Measurements from ENCODE around the gene NFKB2. TPM values are rescaled to one million over a fixed set of nuclear protein-coding genes. Genes with fewer than 3 reads are reported as not detected.

Gene NFKB2
- total RNA-seq, 1 experiment from 2014 or later, result 27.6 TPM

GRCh38 chr10:102379383-102379782 lies 16.1 kb upstream of the NFKB2 start:
- ATAC-seq (no peak), DNase-seq (ENCODE audit: low spot score) (no peak)
- H3K4me3 Mint-ChIP-seq, result no peak overlapping the region
- H3K4me1 Mint-ChIP-seq, result no peaks in the 10 kb centered on the region
- no peaks in the 10 kb centered on the region for H3K27me3 Mint-ChIP-seq (ENCODE audit: low read depth)
- CTCF ChIA-PET, result interaction anchor here (0.5 to 2.6 kb wide), 4 partner anchors 20 to 149 kb away, joined by 3 to 13 read pairs (median 6); no protein-coding TSS in a partner anchor
- POLR2A ChIA-PET, result no interaction called here
- H3K27ac Mint-ChIP-seq, result no peak overlapping the region
- H3K36me3 Mint-ChIP-seq, result peaks cover 7% of the 10 kb centered on the region; the same call in 1 of the 2 replicates
- no peaks in the 10 kb centered on the region for H3K9me3 Mint-ChIP-seq
- no peak for TF ChIP-seq JUN (CRISPR knock-in tag; IDR thresholded peaks at IDR 0.05)

GRCh38 chr10:102381983-102382382 lies 13.5 kb upstream of the NFKB2 start:
- H3K9me3 Mint-ChIP-seq, result no peaks in the 10 kb centered on the region
- POLR2A ChIA-PET, result interaction anchor here (0.6 kb wide), 1 partner anchor 152 kb away, joined by 4 read pairs; no protein-coding TSS in a partner anchor
- CTCF ChIA-PET, result interaction anchor here (0.7 to 4.7 kb wide), 7 partner anchors 13 to 212 kb away, joined by 4 to 79 read pairs (median 20); partner anchors contain the start of gene NFKB2
- H3K4me1 Mint-ChIP-seq, result no peaks in the 10 kb centered on the region
- no peak for TF ChIP-seq ZNF121 (CRISPR knock-in tag; IDR thresholded peaks at IDR 0.05)
- TF ChIP-seq, protein P1, sequence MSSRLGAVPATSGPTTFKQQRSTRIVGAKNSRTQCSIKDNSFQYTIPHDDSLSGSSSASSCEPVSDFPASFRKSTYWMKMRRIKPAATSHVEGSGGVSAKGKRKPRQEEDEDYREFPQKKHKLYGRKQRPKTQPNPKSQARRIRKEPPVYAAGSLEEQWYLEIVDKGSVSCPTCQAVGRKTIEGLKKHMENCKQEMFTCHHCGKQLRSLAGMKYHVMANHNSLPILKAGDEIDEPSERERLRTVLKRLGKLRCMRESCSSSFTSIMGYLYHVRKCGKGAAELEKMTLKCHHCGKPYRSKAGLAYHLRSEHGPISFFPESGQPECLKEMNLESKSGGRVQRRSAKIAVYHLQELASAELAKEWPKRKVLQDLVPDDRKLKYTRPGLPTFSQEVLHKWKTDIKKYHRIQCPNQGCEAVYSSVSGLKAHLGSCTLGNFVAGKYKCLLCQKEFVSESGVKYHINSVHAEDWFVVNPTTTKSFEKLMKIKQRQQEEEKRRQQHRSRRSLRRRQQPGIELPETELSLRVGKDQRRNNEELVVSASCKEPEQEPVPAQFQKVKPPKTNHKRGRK (CRISPR knock-in tag; IDR thresholded peaks at IDR 0.05; ENCODE audit: borderline replicate concordance), result no peak
- no peak for TF ChIP-seq FOXP4 (CRISPR knock-in tag; IDR thresholded peaks at IDR 0.05)
- no peak for TF ChIP-seq TCF7 (CRISPR knock-in tag; IDR thresholded peaks at IDR 0.05; ENCODE audit: low read depth)
- TF ChIP-seq ELF4 (CRISPR knock-in tag; IDR thresholded peaks at IDR 0.05; ENCODE audit: low read depth), result no peak
- no peak for TF ChIP-seq ZNF671 (CRISPR knock-in tag; IDR thresholded peaks at IDR 0.05)
- TF ChIP-seq ETV6 (CRISPR knock-in tag; IDR thresholded peaks at IDR 0.05), result no peak
- no peak for TF ChIP-seq SMAD4 (CRISPR knock-in tag; IDR thresholded peaks at IDR 0.05)
- TF ChIP-seq TP53 (CRISPR knock-in tag; IDR thresholded peaks at IDR 0.05), result no peak
- TF ChIP-seq, protein P2, sequence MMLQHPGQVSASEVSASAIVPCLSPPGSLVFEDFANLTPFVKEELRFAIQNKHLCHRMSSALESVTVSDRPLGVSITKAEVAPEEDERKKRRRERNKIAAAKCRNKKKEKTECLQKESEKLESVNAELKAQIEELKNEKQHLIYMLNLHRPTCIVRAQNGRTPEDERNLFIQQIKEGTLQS (CRISPR knock-in tag; conservative IDR thresholded peaks at IDR 0.05), result no peak
- no peak for TF ChIP-seq FOXK1 (CRISPR knock-in tag; IDR thresholded peaks at IDR 0.05)
- TF ChIP-seq RELA (CRISPR knock-in tag; IDR thresholded peaks at IDR 0.05; ENCODE audit: borderline replicate concordance), result no peak
- no peak for TF ChIP-seq CREM (CRISPR knock-in tag; IDR thresholded peaks at IDR 0.05)
- no peak for TF ChIP-seq NFE2L1 (CRISPR knock-in tag; IDR thresholded peaks at IDR 0.05)
- no peak for TF ChIP-seq OVOL2 (CRISPR knock-in tag; IDR thresholded peaks at IDR 0.05; ENCODE audit: borderline replicate concordance)
- TF ChIP-seq, protein P3, sequence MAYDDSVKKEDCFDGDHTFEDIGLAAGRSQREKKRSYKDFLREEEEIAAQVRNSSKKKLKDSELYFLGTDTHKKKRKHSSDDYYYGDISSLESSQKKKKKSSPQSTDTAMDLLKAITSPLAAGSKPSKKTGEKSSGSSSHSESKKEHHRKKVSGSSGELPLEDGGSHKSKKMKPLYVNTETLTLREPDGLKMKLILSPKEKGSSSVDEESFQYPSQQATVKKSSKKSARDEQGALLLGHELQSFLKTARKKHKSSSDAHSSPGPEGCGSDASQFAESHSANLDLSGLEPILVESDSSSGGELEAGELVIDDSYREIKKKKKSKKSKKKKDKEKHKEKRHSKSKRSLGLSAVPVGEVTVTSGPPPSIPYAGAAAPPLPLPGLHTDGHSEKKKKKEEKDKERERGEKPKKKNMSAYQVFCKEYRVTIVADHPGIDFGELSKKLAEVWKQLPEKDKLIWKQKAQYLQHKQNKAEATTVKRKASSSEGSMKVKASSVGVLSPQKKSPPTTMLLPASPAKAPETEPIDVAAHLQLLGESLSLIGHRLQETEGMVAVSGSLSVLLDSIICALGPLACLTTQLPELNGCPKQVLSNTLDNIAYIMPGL (CRISPR knock-in tag; IDR thresholded peaks at IDR 0.05), result no peak
- TF ChIP-seq MAX (CRISPR knock-in tag; IDR thresholded peaks at IDR 0.05), result no peak
- TF ChIP-seq, protein P4, sequence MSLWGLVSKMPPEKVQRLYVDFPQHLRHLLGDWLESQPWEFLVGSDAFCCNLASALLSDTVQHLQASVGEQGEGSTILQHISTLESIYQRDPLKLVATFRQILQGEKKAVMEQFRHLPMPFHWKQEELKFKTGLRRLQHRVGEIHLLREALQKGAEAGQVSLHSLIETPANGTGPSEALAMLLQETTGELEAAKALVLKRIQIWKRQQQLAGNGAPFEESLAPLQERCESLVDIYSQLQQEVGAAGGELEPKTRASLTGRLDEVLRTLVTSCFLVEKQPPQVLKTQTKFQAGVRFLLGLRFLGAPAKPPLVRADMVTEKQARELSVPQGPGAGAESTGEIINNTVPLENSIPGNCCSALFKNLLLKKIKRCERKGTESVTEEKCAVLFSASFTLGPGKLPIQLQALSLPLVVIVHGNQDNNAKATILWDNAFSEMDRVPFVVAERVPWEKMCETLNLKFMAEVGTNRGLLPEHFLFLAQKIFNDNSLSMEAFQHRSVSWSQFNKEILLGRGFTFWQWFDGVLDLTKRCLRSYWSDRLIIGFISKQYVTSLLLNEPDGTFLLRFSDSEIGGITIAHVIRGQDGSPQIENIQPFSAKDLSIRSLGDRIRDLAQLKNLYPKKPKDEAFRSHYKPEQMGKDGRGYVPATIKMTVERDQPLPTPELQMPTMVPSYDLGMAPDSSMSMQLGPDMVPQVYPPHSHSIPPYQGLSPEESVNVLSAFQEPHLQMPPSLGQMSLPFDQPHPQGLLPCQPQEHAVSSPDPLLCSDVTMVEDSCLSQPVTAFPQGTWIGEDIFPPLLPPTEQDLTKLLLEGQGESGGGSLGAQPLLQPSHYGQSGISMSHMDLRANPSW (CRISPR knock-in tag; conservative IDR thresholded peaks at IDR 0.05; ENCODE audit: low read depth), result no peak
- no peak for TF ChIP-seq FOXJ3 (CRISPR knock-in tag; IDR thresholded peaks at IDR 0.05; ENCODE audit: borderline replicate concordance)
- H3K27me3 Mint-ChIP-seq (ENCODE audit: low read depth), result no peaks in the 10 kb centered on the region; the same call in 1 of the 2 replicates
- DNase-seq (ENCODE audit: low spot score) (no peak), ATAC-seq (no peak)
- H3K27ac Mint-ChIP-seq, result no peak overlapping the region
- H3K36me3 Mint-ChIP-seq, result peaks cover 4% of the 10 kb centered on the region; the same call in 1 of the 2 replicates
- H3K4me3 Mint-ChIP-seq, result no peak overlapping the region

Data from WTC11 (cell line).